T47D (cell line): ENCODE data around the gene CCDC183.
"Not testable (repeated sequence)": the region's sequence is repeated elsewhere in the genome, so short reads cannot be mapped to it uniquely, and the experiment has no call there.

Experiments
- DNase-seq, 2 experiments: peaks; one replicate each; pipeline versions ENCODE4 v3.0.0 to v3.0.0-alpha.2; 2011 to 2012; ENCODE audit warnings: low read depth in 1 of 2, low spot score in 1 of 2
- JUND ChIP-seq: IDR thresholded peaks from 2 replicates; pipeline ENCODE4 v1.6.1; 2012; ENCODE audit warnings: low read depth
- in situ Hi-C: cut with HindIII; loops from 2 replicates; pipeline ENCODE4 v1.10.0; 2016; ENCODE audit warnings: low sequenced_read_pairs, low pct_unique_long_range_greater_than_20kb

Gene CCDC183

GRCh38 chr9:136765041-136765440, 31.1 kb upstream of the CCDC183 start:
- DNase-seq, result no peak
- no peak for TF ChIP-seq JUND
- in situ Hi-C loops, result no loop called here

GRCh38 chr9:136765745-136766409, 30.3 kb upstream of the CCDC183 start:
- in situ Hi-C loops, DNase-seq: not testable (repeated sequence)

GRCh38 chr9:136766410-136767120, 29.6 kb upstream of the CCDC183 start:
- in situ Hi-C loops, result not testable (repeated sequence)
- peak in 1 of 2 experiments; percentile 77 for DNase-seq

GRCh38 chr9:136769710-136770191, 26.4 kb upstream of the CCDC183 start:
- TF ChIP-seq JUND, result no peak
- in situ Hi-C loops, result no loop called here
- DNase-seq, result peak; percentile 60 to 80

GRCh38 chr9:136771907-136772415, 24.2 kb upstream of the CCDC183 start:
- no peak for TF ChIP-seq JUND
- in situ Hi-C loops, result no loop called here

DNA sequence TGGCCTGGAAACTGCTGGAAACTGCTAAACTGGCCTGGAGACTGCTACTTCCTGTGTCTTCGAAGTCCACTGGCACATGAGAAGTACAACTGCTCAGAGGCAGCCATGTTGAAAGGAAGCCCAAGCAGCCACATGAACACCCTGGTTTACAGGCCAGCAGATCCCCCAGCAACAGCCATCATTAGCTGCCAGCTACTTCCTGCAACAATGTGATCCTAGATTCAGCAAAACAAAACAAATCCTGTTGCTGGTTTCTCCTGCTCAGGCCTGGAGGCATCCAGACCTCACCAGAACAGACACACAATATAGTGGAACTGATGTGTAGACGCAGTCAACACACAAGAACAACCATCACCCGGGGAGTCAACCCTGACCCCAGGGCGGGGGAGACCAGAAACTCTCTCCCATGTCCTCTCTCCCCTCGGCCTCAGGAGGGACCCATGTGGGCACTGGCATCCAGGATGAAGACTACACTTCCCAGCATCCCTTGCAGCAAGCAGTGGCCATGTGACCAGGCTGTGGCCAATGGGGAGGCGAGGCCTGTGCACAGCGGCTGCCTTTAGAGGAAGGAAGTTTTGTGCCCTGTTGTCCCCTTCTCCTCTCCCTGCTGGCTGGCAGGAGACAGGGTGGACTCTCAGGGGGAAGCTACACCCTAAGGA, 22.6 kb upstream of the CCDC183 start:
- in situ Hi-C loops, result no loop called here
- peak; percentile 76 to 84 for DNase-seq
- no peak for TF ChIP-seq JUND

More at GRCh38 chr9:136771907-136772415, 24.2 kb upstream of the CCDC183 start:
- no peak for DNase-seq

- DNase-seq, result peak in 1 of 2 experiments; percentile 84
- in situ Hi-C loops, result no loop called here
- TF ChIP-seq JUND, result no peak
Observed at GRCh38 chr9:136774416-136775045, 21.6 kb upstream of the CCDC183 start.

- no peak for DNase-seq
- in situ Hi-C loops, result no loop called here
- TF ChIP-seq JUND, result no peak
Observed at GRCh38 chr9:136775191-136775590, 20.9 kb upstream of the CCDC183 start.

DNA sequence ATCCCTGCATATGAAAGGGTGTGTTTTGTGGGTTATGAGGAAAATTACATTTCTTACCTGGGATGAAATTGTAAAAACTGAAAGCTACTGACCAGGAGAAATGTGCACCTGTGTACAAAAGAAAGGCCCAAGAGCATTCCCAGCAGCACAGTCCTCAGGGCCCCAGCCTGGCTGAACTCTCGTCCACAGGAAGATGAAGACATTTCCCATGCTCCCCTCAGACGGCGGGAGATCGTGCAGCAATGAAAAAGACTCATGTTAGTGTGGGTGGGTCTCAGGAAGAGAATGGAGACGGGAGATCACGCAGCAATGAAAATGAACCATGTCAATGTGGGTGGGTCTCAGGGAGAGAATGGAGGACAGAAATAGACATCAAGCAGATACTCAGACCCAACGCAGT, 19.2 kb upstream of the CCDC183 start:
- in situ Hi-C loops, result no loop called here
- no peak for TF ChIP-seq JUND
- DNase-seq, result no peak

- TF ChIP-seq JUND, result no peak
- in situ Hi-C loops, result no loop called here
- DNase-seq, result peak in 1 of 2 experiments; percentile 41
Observed at GRCh38 chr9:136777359-136777758, 18.8 kb upstream of the CCDC183 start.

DNA sequence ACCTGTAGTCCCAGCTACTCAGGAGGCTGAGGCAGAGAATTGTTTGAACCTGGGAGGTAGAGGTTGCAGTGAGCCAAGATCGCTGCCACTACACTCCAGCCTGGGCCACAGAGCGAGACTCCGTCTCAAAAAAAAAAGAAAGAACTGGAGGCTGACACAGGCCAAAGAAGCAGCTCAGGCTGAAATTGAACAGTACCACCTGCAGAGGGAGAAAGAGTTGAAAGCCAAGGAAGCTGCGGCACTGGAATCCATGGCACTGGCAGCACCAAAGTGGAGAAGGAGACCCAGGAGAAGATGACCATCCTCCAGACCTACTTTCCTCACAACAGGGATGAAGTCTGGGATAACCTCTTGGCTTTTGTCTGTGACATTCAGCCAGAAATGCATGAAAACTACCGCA, 16.3 kb upstream of the CCDC183 start:
- in situ Hi-C loops, result no loop called here
- TF ChIP-seq JUND, result no peak
- DNase-seq, result peak in 1 of 2 experiments; percentile 50

DNA sequence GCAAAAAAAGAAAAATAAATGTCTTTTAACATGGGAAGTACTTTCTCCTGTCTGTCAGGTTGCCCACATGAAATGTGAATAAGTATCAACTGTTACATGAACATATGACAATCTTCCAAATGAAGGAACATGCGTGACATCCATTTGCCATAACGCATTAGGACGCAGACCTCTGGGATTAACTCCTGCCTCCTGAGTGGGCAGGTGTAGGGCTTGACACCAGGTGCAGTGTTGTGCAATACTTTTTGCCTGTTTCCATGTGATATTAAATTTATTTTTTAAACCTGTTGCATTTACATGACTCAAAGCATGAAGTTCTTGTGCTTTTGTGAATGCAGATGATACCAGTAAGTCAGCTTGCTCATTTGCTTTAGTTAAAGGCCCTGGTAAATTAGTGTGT, 13.7 kb upstream of the CCDC183 start:
- no peak for DNase-seq
- in situ Hi-C loops, result no loop called here
- TF ChIP-seq JUND, result no peak
